GM12878 (cell line): ENCODE results near the gene WDR76. TPM values are rescaled to one million over a fixed set of nuclear protein-coding genes. Genes with fewer than 3 reads are reported as not detected.

Source experiments
- ATAC-seq: fragments of 200-7000 bp; cut with Tn5 transposase; 3 replicates; pipeline ENCODE4 v1.9.1; 2020; ENCODE audit warnings: mild to moderate bottlenecking, moderate library complexity
- BruUV-seq: library from RNA; stranded (reverse); fragments of 400-500 nt; replicated peaks from 2 replicates; lab custom pipeline; 2021; lab: Mats Ljungman, UMichigan
- CTCF ChIA-PET: fragments of 300-600 bp; sonication (Branson Sonifier 250); formaldehyde crosslinking; extraction: SDS; loops from one replicate; lab custom pipeline; 2021; ENCODE audit warnings: inconsistent platforms; lab: Yijun Ruan, JAX
- POLR2A ChIA-PET: fragments of 350-600 bp; formaldehyde crosslinking; extraction: SDS; loops from one replicate; lab custom pipeline; 2021; ENCODE audit warnings: inconsistent platforms; lab: Charles Lee
- RAD21 ChIA-PET: fragments of 300-600 bp; sonication (Branson Sonifier 250); formaldehyde crosslinking; loops from one replicate; lab custom pipeline; 2023; ENCODE audit warnings: antibody characterized with exemption; ENCODE audit not compliant: unreplicated experiment; lab: Charles Lee
- SMC1A ChIA-PET: fragments of 300-600 bp; sonication (Branson Sonifier 250); formaldehyde crosslinking; loops from one replicate; lab custom pipeline; 2023; ENCODE audit not compliant: unreplicated experiment, uncharacterized antibody; lab: Charles Lee
- DNase-seq: peaks from one replicate; pipeline ENCODE4 v3.0.0-alpha.2; 2011; ENCODE audit warnings: low read depth, low spot score
- FAIRE-seq: peaks from 3 replicates; lab custom pipeline; 2011; peaks lifted over from hg19 to GRCh38; lab: Jason Lieb, UNC
- H2AFZ ChIP-seq: 2 replicates; pipeline ENCODE4 v1.6.0; 2011; ENCODE audit warnings: low read depth, low read length, control low read depth; ENCODE audit not compliant: control insufficient read depth
- H3K27ac ChIP-seq: 2 replicates; pipeline ENCODE4 v1.5.1; 2011; ENCODE audit warnings: control low read depth; ENCODE audit not compliant: control insufficient read depth, insufficient read depth
- H3K27me3 ChIP-seq, 2 experiments: replicated peaks in 1 of 2; 2 replicates each; pipeline versions ENCODE4 v1.6.0 to v1.6.1; 2011; ENCODE audit warnings: low read length in 1 of 2; ENCODE audit not compliant: control insufficient read depth in 2 of 2, insufficient read depth in 2 of 2
- H3K36me3 ChIP-seq, 2 experiments: 2 replicates each; pipeline ENCODE4 v1.5.1; 2011; ENCODE audit warnings: low read length in 1 of 2; ENCODE audit not compliant: control insufficient read depth in 2 of 2, insufficient read depth in 2 of 2
- H3K4me1 ChIP-seq: 2 replicates; pipeline ENCODE4 v1.6.1; 2011; ENCODE audit warnings: mild to moderate bottlenecking, low read length, moderate library complexity, mixed read lengths; ENCODE audit not compliant: control insufficient read depth, insufficient read depth
- H3K4me2 ChIP-seq: 2 replicates; pipeline ENCODE4 v1.6.0; 2011; ENCODE audit warnings: control low read depth; ENCODE audit not compliant: control insufficient read depth, insufficient read depth
- H3K4me3 ChIP-seq: fragments of 200-600 bp; sonication (generic); 2 replicates; pipeline ENCODE4 v1.5.1; 2016
- H3K79me2 ChIP-seq: 2 replicates; pipeline ENCODE4 v1.6.0; 2011; ENCODE audit warnings: low read length; ENCODE audit not compliant: control insufficient read depth, insufficient read depth
- H3K9ac ChIP-seq: 2 replicates; pipeline ENCODE4 v1.8.0; 2011; ENCODE audit warnings: low read length, control low read depth, mixed read lengths; ENCODE audit not compliant: control insufficient read depth, insufficient read depth
- H3K9me3 ChIP-seq: replicated peaks from 3 replicates; pipeline ENCODE4 v1.5.1; 2011; ENCODE audit warnings: mild to moderate bottlenecking, low read length; ENCODE audit not compliant: control insufficient read depth, insufficient read depth
- H4K20me1 ChIP-seq: 2 replicates; pipeline ENCODE4 v1.6.0; 2011; ENCODE audit not compliant: control insufficient read depth, insufficient read depth
- CEBPZ ChIP-seq: fragments of 150-350 bp; IDR thresholded peaks from 2 replicates; pipeline ENCODE4 v1.6.1; 2016; ENCODE audit warnings: low read depth, low read length
- ESRRA ChIP-seq: IDR thresholded peaks from 2 replicates; pipeline ENCODE4 v1.6.1; 2012; ENCODE audit warnings: mild to moderate bottlenecking, low read length, improper control_type of control experiment
- FOS ChIP-seq: IDR thresholded peaks from 3 replicates; pipeline ENCODE4 v1.6.1; 2011; ENCODE audit warnings: borderline replicate concordance; ENCODE audit not compliant: insufficient read length; ENCODE audit errors: extremely low read depth
- PKNOX1 ChIP-seq: fragments of 450-650 bp; IDR thresholded peaks from 2 replicates; pipeline ENCODE4 v1.6.1; 2016; ENCODE audit warnings: mild to moderate bottlenecking
- POLR2A ChIP-seq: IDR thresholded peaks from 2 replicates; pipeline ENCODE4 v1.6.1; 2011; ENCODE audit warnings: low read depth, mild to moderate bottlenecking, low read length
- POLR2AphosphoS5 ChIP-seq: IDR thresholded peaks from 2 replicates; pipeline ENCODE4 v1.6.1; 2011; ENCODE audit warnings: mild to moderate bottlenecking, low read length, inconsistent platforms
- RAD51 ChIP-seq: fragments of 450-650 bp; IDR thresholded peaks from 2 replicates; pipeline ENCODE4 v1.6.1; 2016; ENCODE audit warnings: moderate library complexity, mild to moderate bottlenecking, inconsistent platforms
- RELB ChIP-seq: fragments of 450-650 bp; IDR thresholded peaks from 2 replicates; pipeline ENCODE4 v1.6.1; 2017; ENCODE audit warnings: low read depth, mild to moderate bottlenecking, moderate library complexity
- STAT3 ChIP-seq: IDR thresholded peaks from 2 replicates; pipeline ENCODE4 v1.6.1; 2011; ENCODE audit warnings: low read depth, low read length, improper control_type of control experiment
- SUZ12 ChIP-seq: fragments of 200-600 bp; sonication (generic); IDR thresholded peaks from one replicate; pipeline ENCODE4 v1.6.1; 2018; ENCODE audit warnings: antibody characterized with exemption, mild to moderate bottlenecking; ENCODE audit not compliant: unreplicated experiment
- ZNF592 ChIP-seq: fragments of 450-650 bp; IDR thresholded peaks from 2 replicates; pipeline ENCODE4 v1.6.1; 2017; ENCODE audit warnings: mild to moderate bottlenecking, moderate library complexity
- WGBS: methylation state at CpG from one replicate; pipeline ENCODE4 v1.1.6; 2016; ENCODE audit warnings: low lambda C conversion rate; ENCODE audit not compliant: insufficient replicate concordance, insufficient coverage; ENCODE audit errors: missing lambda C conversion rate; 5-methylcytosine and 5-hydroxymethylcytosine counted together
- in situ Hi-C: fragments of 300-500 bp; cut with MboI; formaldehyde crosslinking; loops from 9 replicates; pipeline ENCODE4 v1.14.3; 2018; ENCODE audit warnings: mixed read lengths
- intact Hi-C: fragments of 100-400 bp; cut with micrococcal nuclease; formaldehyde crosslinking; loops from one replicate; pipeline ENCODE4 v1.14.2; 2022; ENCODE audit not compliant: unreplicated experiment
- polyA plus RNA-seq, 11 experiments: library from polyadenylated mRNA; depleted of rRNA in 4 of 11; unstranded in 6 of 11; stranded (reverse) in 5 of 11; fragments of >200 nt; fragmentation: Nextera tagmentation in 4 of 11; fragmentation: Illumina TruSeq in 1 of 11; extraction: Ambion mirVana in 4 of 11; extraction: Trizol in 1 of 11; gene quantifications; 1 replicate in 1 of 11; 2 replicates in 10 of 11; pipeline versions ENCODE4 v1.2.1 to v1.2.3, GENCODE V29; 2011 to 2016; ENCODE audit warnings: inconsistent platforms in 2 of 11, missing spikeins in 2 of 11, low read depth in 1 of 11
- total RNA-seq, 4 experiments: library from RNA; depleted of rRNA in 3 of 4; stranded (reverse); fragments of >200 nt in 3 of 4; fragmentation: Illumina TruSeq in 1 of 4; extraction: Trizol in 1 of 4; gene quantifications; 2 replicates each; pipeline versions ENCODE4 v1.2.1 to v1.2.3, GENCODE V29; 2013 to 2021

The WDR76 gene
- total and polyA plus RNA-seq, 10 of the 15 experiments (the other 5 are each of a cell fraction or from before 2014, with no cell fraction given), result 8.0 to 59.7 (median 34.5) TPM

- POLR2A ChIA-PET, result interaction anchor here (0.6 to 4.6 kb wide), 8 partner anchors 9 to 283 kb away, joined by 3 to 41 read pairs (median 7); partner anchors contain the start of genes ELL3, MFAP1 and SERF2
- TF ChIP-seq POLR2A, result no peak
- no peak for TF ChIP-seq RELB
- TF ChIP-seq PKNOX1, result no peak
- TF ChIP-seq SUZ12, result no peak
- TF ChIP-seq ZNF592, result no peak
- TF ChIP-seq CEBPZ, result no peak
- no peak for TF ChIP-seq STAT3
- no peak for TF ChIP-seq FOS
- no peak for TF ChIP-seq POLR2AphosphoS5
- no peak for TF ChIP-seq ESRRA
- no peak for TF ChIP-seq RAD51
- intact Hi-C loops (loop anchor here (1.0 to 2.0 kb wide), 2 partner anchors 8 to 29 kb away; partner anchors contain the start of gene SERF2), in situ Hi-C loops (loop anchor here (5.0 to 25.0 kb wide), 3 partner anchors 48 to 1538 kb away; partner anchors contain the start of genes GANC and TMEM87A)
- H3K4me1 ChIP-seq, result peaks cover 24% of the 10 kb centered on the region
- peak within 1 kb of the TSS; percentile 52 for H3K4me2 ChIP-seq
- H3K4me3 ChIP-seq, result peak within 1 kb of the TSS; percentile 78
- H3K9me3 ChIP-seq, result no peaks in the 10 kb centered on the region
- no peaks in the 10 kb centered on the region for H3K27me3 ChIP-seq
- no peak for FAIRE-seq
- SMC1A ChIA-PET, result interaction anchor here (0.7 to 2.5 kb wide), 10 partner anchors 9 to 68 kb away, joined by 3 to 18 read pairs (median 4); partner anchors contain the start of genes MFAP1 and WDR76
- peak within 1 kb of the TSS; percentile 87 for H3K9ac ChIP-seq
- peaks cover under 1 to 33% of the 10 kb centered on the region in 2 experiments for H3K36me3 ChIP-seq
- H4K20me1 ChIP-seq, result no peaks in the 10 kb centered on the region; the same call in 1 of the 2 replicates
- ATAC-seq, result no peak
- CTCF ChIA-PET, result interaction anchor here (0.8 to 1.9 kb wide), 7 partner anchors 9 to 51 kb away, joined by 3 to 9 read pairs (median 6); partner anchors contain the start of gene ELL3
- H3K79me2 ChIP-seq, result peaks cover 23% of the 10 kb centered on the region
- peak within 1 kb of the TSS; percentile 75 for H3K27ac ChIP-seq
- 93% methylated on average over 8 of the region's 8 CpGs for WGBS
- RAD21 ChIA-PET, result interaction anchor here (0.9 to 4.3 kb wide), 8 partner anchors 9 to 28 kb away, joined by 3 to 19 read pairs (median 10); partner anchors contain the start of genes ELL3, MFAP1 and WDR76
- H2AFZ ChIP-seq, result peak within 1 kb of the TSS; percentile 53
- no TSS peak for BruUV-seq
- DNase-seq, result no peak
Measured at GRCh38 chr15:43799945-43800285, 26.9 kb upstream of the WDR76 start, which contains the start of gene SERINC4. SERINC4 (minus strand) TSS chr15:43800220; CDS start chr15:43799986, 234 bp downstream.
